Thoracic aorta (tissue), 2 donors: Measurements from ENCODE around the gene C18orf54. TPM values are rescaled to one million over a fixed set of nuclear protein-coding genes. Genes with fewer than 3 reads are reported as not detected.

Experiments used
- ATAC-seq: fragments of 150-250 bp; one replicate; pipeline ENCODE4 v1.8.0; 2017; ENCODE audit warnings: low read depth; ENCODE audit not compliant: insufficient number of reproducible peaks, low FRiP score
- DNase-seq: peaks from one replicate; pipeline ENCODE4 v3.0.0-alpha.2; 2020; ENCODE audit warnings: low spot score
- H3K27ac ChIP-seq, 2 donors: fragments of 200-600 bp; sonication (generic); 1 replicate in 1 of 2; 2 replicates in 1 of 2; pipeline ENCODE4 v1.5.1; 2016; ENCODE audit warnings: mild to moderate bottlenecking in 2 of 2, moderate library complexity in 2 of 2
- H3K27me3 ChIP-seq: fragments of 200-600 bp; sonication (generic); replicated peaks from 2 replicates; pipeline ENCODE4 v1.6.0; 2016; ENCODE audit warnings: mild to moderate bottlenecking; ENCODE audit not compliant: insufficient read depth
- H3K36me3 ChIP-seq: fragments of 200-600 bp; sonication (generic); one replicate; pipeline ENCODE4 v1.5.1; 2016
- H3K4me1 ChIP-seq, 2 donors: fragments of 200-600 bp; sonication (generic); 1 replicate in 1 of 2; 2 replicates in 1 of 2; pipeline versions ENCODE4 v1.5.1 to v1.6.0; 2016; ENCODE audit warnings: low read depth in 2 of 2, mild to moderate bottlenecking in 1 of 2; ENCODE audit not compliant: control insufficient read depth in 1 of 2
- H3K4me3 ChIP-seq: fragments of 200-600 bp; sonication (generic); 2 replicates; pipeline ENCODE4 v1.5.1; 2016; ENCODE audit warnings: mild to moderate bottlenecking
- H3K9me3 ChIP-seq: fragments of 200-600 bp; sonication (generic); 2 replicates; pipeline ENCODE4 v1.5.1; 2016
- total RNA-seq, 2 donors: library from RNA; depleted of rRNA; stranded (reverse); fragments of >200 nt; gene quantifications; one replicate each; pipeline versions ENCODE4 v1.1.0 to v1.2.3, GENCODE V29; 2016
- TF ChIP-seq, protein P1 (sequence below): fragments of 200-600 bp; sonication (generic); IDR thresholded peaks from one replicate; pipeline ENCODE4 v1.5.1; 2019; ENCODE audit warnings: antibody characterized with exemption

Gene C18orf54
- total RNA-seq, 2 donors from 2014 or later, result 1.1 to 1.6 TPM

DNA sequence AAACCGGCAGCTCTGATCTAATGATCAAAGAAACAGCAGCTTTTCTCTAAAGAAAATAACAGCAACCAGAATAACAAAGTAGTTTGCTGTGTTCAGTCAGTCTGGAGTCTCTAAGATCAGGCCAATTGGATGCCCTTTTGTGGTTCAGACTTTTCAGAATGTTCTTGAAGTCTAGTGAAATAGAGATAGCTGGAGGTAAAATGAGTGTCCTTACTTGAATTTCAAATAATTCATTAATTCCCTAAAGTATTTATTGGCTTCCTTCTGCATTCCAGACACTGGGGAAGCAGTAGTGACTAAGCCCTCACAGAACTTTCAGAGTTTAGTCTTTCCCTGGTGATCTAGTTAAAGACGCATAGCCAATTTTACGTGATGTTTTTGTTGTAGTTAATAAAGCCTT lies 58.7 kb downstream of the C18orf54 start:
- Histone ChIP-seq H3K4me3 (no peak overlapping the region), H3K9me3 (no peaks in the 10 kb centered on the region), H3K4me1 (peaks cover 0 to 3% of the 10 kb centered on the region in 2 donors), H3K36me3 (no peaks in the 10 kb centered on the region), H3K27me3 (no peaks in the 10 kb centered on the region), H3K27ac (no peak overlapping the region)
- ATAC-seq, result no peak
- no peak for DNase-seq
- TF ChIP-seq, protein P1, sequence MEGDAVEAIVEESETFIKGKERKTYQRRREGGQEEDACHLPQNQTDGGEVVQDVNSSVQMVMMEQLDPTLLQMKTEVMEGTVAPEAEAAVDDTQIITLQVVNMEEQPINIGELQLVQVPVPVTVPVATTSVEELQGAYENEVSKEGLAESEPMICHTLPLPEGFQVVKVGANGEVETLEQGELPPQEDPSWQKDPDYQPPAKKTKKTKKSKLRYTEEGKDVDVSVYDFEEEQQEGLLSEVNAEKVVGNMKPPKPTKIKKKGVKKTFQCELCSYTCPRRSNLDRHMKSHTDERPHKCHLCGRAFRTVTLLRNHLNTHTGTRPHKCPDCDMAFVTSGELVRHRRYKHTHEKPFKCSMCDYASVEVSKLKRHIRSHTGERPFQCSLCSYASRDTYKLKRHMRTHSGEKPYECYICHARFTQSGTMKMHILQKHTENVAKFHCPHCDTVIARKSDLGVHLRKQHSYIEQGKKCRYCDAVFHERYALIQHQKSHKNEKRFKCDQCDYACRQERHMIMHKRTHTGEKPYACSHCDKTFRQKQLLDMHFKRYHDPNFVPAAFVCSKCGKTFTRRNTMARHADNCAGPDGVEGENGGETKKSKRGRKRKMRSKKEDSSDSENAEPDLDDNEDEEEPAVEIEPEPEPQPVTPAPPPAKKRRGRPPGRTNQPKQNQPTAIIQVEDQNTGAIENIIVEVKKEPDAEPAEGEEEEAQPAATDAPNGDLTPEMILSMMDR, result no peak

DNA sequence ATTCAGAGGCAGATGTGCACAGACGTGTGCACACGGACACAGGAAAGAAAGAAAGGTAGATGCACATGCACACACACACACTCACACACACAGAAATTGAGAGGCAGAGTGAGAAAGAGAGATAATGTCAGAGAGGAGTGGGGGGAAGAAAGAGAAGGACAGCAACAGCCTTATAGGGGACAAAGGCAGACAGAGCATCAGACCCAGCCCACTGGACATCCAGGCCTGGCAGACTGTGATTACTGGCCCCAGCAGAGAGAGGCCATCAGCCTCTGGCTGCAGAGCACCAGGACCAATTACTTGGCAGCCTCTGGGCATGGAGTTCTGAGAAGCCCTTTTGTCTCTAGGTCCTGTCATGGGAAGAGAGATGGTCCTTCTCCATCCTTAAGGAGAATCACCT lies 66.1 kb downstream of the C18orf54 start:
- TF ChIP-seq, protein P1, result no peak
- Histone ChIP-seq H3K4me1 (no peaks in the 10 kb centered on the region), H3K9me3 (no peaks in the 10 kb centered on the region), H3K4me3 (no peak overlapping the region), H3K27ac (no peak overlapping the region), H3K36me3 (no peaks in the 10 kb centered on the region), H3K27me3 (no peaks in the 10 kb centered on the region)
- DNase-seq (no peak), ATAC-seq (no peak)

DNA sequence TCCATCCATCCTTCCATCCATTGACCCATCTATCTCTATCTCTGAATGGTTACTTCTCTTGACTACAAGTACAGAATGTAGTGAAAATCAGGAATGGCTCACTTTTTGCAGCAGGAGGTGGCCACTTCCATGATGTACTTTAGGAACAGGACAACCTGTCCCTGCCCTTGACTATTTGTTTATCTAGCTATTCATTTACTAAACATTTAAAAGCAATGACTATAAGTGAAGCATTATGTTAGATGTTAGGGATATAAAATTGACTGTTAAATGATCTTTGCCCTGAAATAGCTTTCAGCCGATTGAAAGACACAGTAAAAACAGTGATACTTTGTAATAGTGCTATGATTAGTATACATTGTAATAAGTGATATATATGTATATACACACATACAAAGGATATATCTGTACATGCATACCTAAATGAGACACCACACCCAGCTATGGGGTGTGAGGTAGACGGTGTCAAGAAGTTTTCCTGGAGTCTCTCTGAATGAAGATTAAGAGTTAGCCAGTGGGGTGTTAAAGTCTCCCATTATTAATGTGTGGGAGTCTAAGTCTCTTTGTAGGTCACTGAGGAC lies 68.5 kb downstream of the C18orf54 start:
- H3K27me3 ChIP-seq, result no peaks in the 10 kb centered on the region
- no peaks in the 10 kb centered on the region for H3K36me3 ChIP-seq
- H3K9me3 ChIP-seq, result no peaks in the 10 kb centered on the region
- TF ChIP-seq, protein P1, result no peak
- DNase-seq (no peak), ATAC-seq (no peak)
- H3K27ac ChIP-seq, result no peak overlapping the region
- H3K4me1 ChIP-seq, result no peaks in the 10 kb centered on the region
- H3K4me3 ChIP-seq, result no peak overlapping the region

Other genes with a start within 250 kb of the C18orf54 start
- 10 to 100 TPM; 43.5 to 49.3 TPM for gene MBD2, start 133.2 kb upstream of the C18orf54 start, total RNA-seq
- gene POLI, start 88.4 kb upstream of the C18orf54 start, total RNA-seq, result 10 to 100 TPM; 36.1 to 42.3 TPM
- not detected for gene STARD6, start within 50 bp of the C18orf54 start, total RNA-seq
- not detected for gene DYNAP, start 233.3 kb downstream of the C18orf54 start, total RNA-seq